Endothelial cell of umbilical vein (primary cell): ENCODE measurements around the gene AP3S1. TPM values are rescaled to one million over a fixed set of nuclear protein-coding genes. Genes with fewer than 3 reads are reported as not detected.

ENCODE experiments used
- BruUV-seq: library from RNA; stranded (reverse); fragments of 400-500 nt; replicated peaks from 2 replicates; lab custom pipeline; 2021; lab: Mats Ljungman, UMichigan
- CTCF ChIA-PET: fragments of 300-600, 350-600 bp; sonication (Branson Sonifier 250); formaldehyde crosslinking; loops from one replicate; lab custom pipeline; 2021; ENCODE audit warnings: antibody characterized with exemption, inconsistent platforms; lab: Charles Lee
- POLR2A ChIA-PET: fragments of 300-600, 350-600 bp; sonication (Branson Sonifier 250); formaldehyde crosslinking; loops from one replicate; lab custom pipeline; 2021; ENCODE audit warnings: antibody characterized with exemption, inconsistent platforms; lab: Charles Lee
- DNase-seq: peaks from one replicate; pipeline ENCODE4 v3.0.0-alpha.2; 2011; ENCODE audit warnings: low read depth, low spot score
- FAIRE-seq: peaks from 2 replicates; lab custom pipeline; 2011; peaks lifted over from hg19 to GRCh38; lab: Jason Lieb, UNC
- H2AFZ ChIP-seq: 2 replicates; pipeline ENCODE4 v1.6.0; 2012; ENCODE audit warnings: low read depth, low read length, control low read depth, inconsistent platforms
- H3K27ac ChIP-seq: 2 replicates; pipeline ENCODE4 v1.5.1; 2011; ENCODE audit warnings: low read depth, mild to moderate bottlenecking, control low read depth, low read length, moderate library complexity; ENCODE audit not compliant: insufficient read depth
- H3K27me3 ChIP-seq, 2 experiments: 2 replicates each; pipeline versions ENCODE4 v1.6.0 to v1.6.1; 2011; ENCODE audit warnings: low read length in 2 of 2, mixed read lengths in 1 of 2; ENCODE audit not compliant: control insufficient read depth in 2 of 2, insufficient read depth in 2 of 2
- H3K36me3 ChIP-seq, 2 experiments: 2 replicates in 1 of 2; 3 replicates in 1 of 2; pipeline ENCODE4 v1.5.1; 2011; ENCODE audit warnings: low read length in 2 of 2, mild to moderate bottlenecking in 1 of 2, moderate library complexity in 1 of 2; ENCODE audit not compliant: control insufficient read depth in 2 of 2, insufficient read depth in 2 of 2; ENCODE audit errors: extremely low read depth in 1 of 2
- H3K4me1 ChIP-seq: 3 replicates; pipeline ENCODE4 v1.5.1; 2011; ENCODE audit warnings: mild to moderate bottlenecking, low read length; ENCODE audit not compliant: control insufficient read depth, insufficient read depth; ENCODE audit errors: extremely low read depth
- H3K4me2 ChIP-seq: 2 replicates; pipeline ENCODE4 v1.6.1; 2011; ENCODE audit warnings: low read length, control low read depth, mixed read lengths; ENCODE audit not compliant: insufficient read depth
- H3K4me3 ChIP-seq, 3 experiments: fragments of 200-600 bp in 1 of 3; sonication (generic), shearing (Covaris generic) in 1 of 3; replicated peaks in 1 of 3; 2 replicates each; pipeline ENCODE4 v1.5.1; 2011 to 2016; ENCODE audit warnings: control low read depth in 3 of 3, low read length in 3 of 3, mild to moderate bottlenecking in 2 of 3, inconsistent platforms in 1 of 3, low read depth in 1 of 3, moderate library complexity in 1 of 3; ENCODE audit not compliant: insufficient read depth in 1 of 3
- H3K79me2 ChIP-seq: 2 replicates; pipeline ENCODE4 v1.6.0; 2012; ENCODE audit warnings: low read length, inconsistent platforms; ENCODE audit not compliant: control insufficient read depth, insufficient read depth
- H3K9ac ChIP-seq: replicated peaks from 2 replicates; pipeline ENCODE3; 2011; ENCODE audit warnings: low read length, control low read depth; ENCODE audit not compliant: insufficient read depth; ENCODE audit errors: extremely low read depth
- H3K9me1 ChIP-seq: replicated peaks from 3 replicates; pipeline ENCODE4 v1.6.0; 2011; ENCODE audit warnings: mild to moderate bottlenecking, low read length; ENCODE audit not compliant: control insufficient read depth, insufficient read depth; ENCODE audit errors: extremely low read depth
- H3K9me3 ChIP-seq: replicated peaks from 2 replicates; pipeline ENCODE4 v1.5.1; 2012; ENCODE audit warnings: low read length, inconsistent platforms; ENCODE audit not compliant: control insufficient read depth, insufficient read depth
- H4K20me1 ChIP-seq: replicated peaks from 2 replicates; pipeline ENCODE3; 2011; ENCODE audit warnings: mild to moderate bottlenecking, low read length; ENCODE audit not compliant: control insufficient read depth, insufficient read depth; ENCODE audit errors: extremely low read depth
- EZH2 ChIP-seq: IDR thresholded peaks from 2 replicates; pipeline ENCODE4 v1.6.1; 2012; ENCODE audit warnings: borderline replicate concordance, low read depth, mild to moderate bottlenecking, moderate library complexity, low read length, inconsistent platforms; ENCODE audit not compliant: severe bottlenecking
- FOS ChIP-seq: IDR thresholded peaks from 2 replicates; pipeline ENCODE4 v1.6.1; 2011; ENCODE audit warnings: mild to moderate bottlenecking, low read length, moderate library complexity, borderline replicate concordance; ENCODE audit not compliant: insufficient read depth
- GATA2 ChIP-seq: IDR thresholded peaks from 2 replicates; pipeline ENCODE4 v1.7.0; 2011; ENCODE audit warnings: low read depth, mild to moderate bottlenecking, moderate library complexity, mixed read lengths, low read length; ENCODE audit not compliant: insufficient read length, insufficient read depth
- JUN ChIP-seq: IDR thresholded peaks from 2 replicates; pipeline ENCODE4 v1.6.1; 2011; ENCODE audit warnings: borderline replicate concordance, low read depth; ENCODE audit not compliant: insufficient read length, insufficient read depth
- MYC ChIP-seq: IDR thresholded peaks from one replicate; pipeline ENCODE4 v1.6.1; 2011; ENCODE audit warnings: mild to moderate bottlenecking, low read depth, low read length
- POLR2A ChIP-seq: IDR thresholded peaks from 2 replicates; pipeline ENCODE4 v1.6.1; 2012; ENCODE audit warnings: low read depth, mild to moderate bottlenecking, control low read depth, low read length
- POLR2AphosphoS5 ChIP-seq: IDR thresholded peaks from 2 replicates; pipeline ENCODE4 v1.6.1; 2012; ENCODE audit warnings: low read depth, mild to moderate bottlenecking, control low read depth, low read length, moderate library complexity; ENCODE audit not compliant: insufficient read depth
- dilution Hi-C: fragments of 300-500 bp; cut with MboI; formaldehyde crosslinking; loops from one replicate; pipeline ENCODE4 v1.15.0; 2019; ENCODE audit warnings: low sequenced_read_pairs; ENCODE audit not compliant: extremely low pct_ligation_motif_present
- intact Hi-C: fragments of 100-400 bp; cut with micrococcal nuclease; formaldehyde crosslinking; loops from one replicate; pipeline ENCODE4 v1.10.0; 2022
- polyA plus RNA-seq, 4 experiments: library from polyadenylated mRNA; depleted of rRNA in 3 of 4; stranded (reverse) in 3 of 4; unstranded in 1 of 4; fragments of >200 nt; gene quantifications; 2 replicates each; pipeline versions ENCODE4 v1.2.1 to v1.2.3, GENCODE V29; 2011 to 2012; ENCODE audit warnings: missing spikeins in 1 of 4
- total RNA-seq: library from RNA; stranded (reverse); gene quantifications from 2 replicates; pipeline ENCODE4 v1.2.3, GENCODE V29; 2021
- TF ChIP-seq, protein P1 (sequence below), 2 donors: IDR thresholded peaks; 1 replicate in 1 of 2; 2 replicates in 1 of 2; pipeline ENCODE4 v1.5.1; 2011; ENCODE audit warnings: low read length in 2 of 2, mild to moderate bottlenecking in 2 of 2, moderate library complexity in 2 of 2, control low read depth in 1 of 2, inconsistent platforms in 1 of 2, low read depth in 1 of 2; ENCODE audit not compliant: insufficient read depth in 1 of 2; ENCODE audit errors: extremely low read depth in 1 of 2
- TF ChIP-seq, protein P2 (sequence below): IDR thresholded peaks from 2 replicates; pipeline ENCODE4 v1.6.1; 2011; ENCODE audit not compliant: insufficient read depth, insufficient read length

Gene AP3S1
- total and polyA plus RNA-seq, 2 donors (not counting 3 experiments of a cell fraction or from before 2014, with no cell fraction given) = 26.5 to 85.7 TPM

- ChIA-PET POLR2A (no interaction called here), CTCF (no interaction called here)
- no peak for FAIRE-seq
Observed at GRCh38 chr5:115849258-115849798, 7.6 kb downstream of the AP3S1 start.

More at GRCh38 chr5:115849258-115849798, 7.6 kb downstream of the AP3S1 start:
- Histone ChIP-seq H3K9ac (no peak overlapping the region), H3K36me3 (no peaks in the 10 kb centered on the region), H2AFZ (no peak overlapping the region), H3K4me1 (peaks cover 5% of the 10 kb centered on the region), H3K4me3 (no peak overlapping the region), H3K4me2 (no peak overlapping the region), H3K27me3 (no peaks in the 10 kb centered on the region), H3K79me2 (peaks cover 75% of the 10 kb centered on the region), H4K20me1 (peaks cover 5% of the 10 kb centered on the region), H3K27ac (no peak overlapping the region), H3K9me1 (no peaks in the 10 kb centered on the region), H3K9me3 (no peaks in the 10 kb centered on the region)
- BruUV-seq = no TSS peak
- dilution Hi-C loops (no loop called here), intact Hi-C loops (loop anchor here (10.0 kb wide), 1 partner anchor 675 kb away; no protein-coding TSS in a partner anchor)
- no peak for DNase-seq
- TF ChIP-seq EZH2 (no peak), JUN (no peak), POLR2AphosphoS5 (no peak), GATA2 (no peak), MYC (no peak), FOS (no peak), POLR2A (no peak)
- TF ChIP-seq, protein P1, sequence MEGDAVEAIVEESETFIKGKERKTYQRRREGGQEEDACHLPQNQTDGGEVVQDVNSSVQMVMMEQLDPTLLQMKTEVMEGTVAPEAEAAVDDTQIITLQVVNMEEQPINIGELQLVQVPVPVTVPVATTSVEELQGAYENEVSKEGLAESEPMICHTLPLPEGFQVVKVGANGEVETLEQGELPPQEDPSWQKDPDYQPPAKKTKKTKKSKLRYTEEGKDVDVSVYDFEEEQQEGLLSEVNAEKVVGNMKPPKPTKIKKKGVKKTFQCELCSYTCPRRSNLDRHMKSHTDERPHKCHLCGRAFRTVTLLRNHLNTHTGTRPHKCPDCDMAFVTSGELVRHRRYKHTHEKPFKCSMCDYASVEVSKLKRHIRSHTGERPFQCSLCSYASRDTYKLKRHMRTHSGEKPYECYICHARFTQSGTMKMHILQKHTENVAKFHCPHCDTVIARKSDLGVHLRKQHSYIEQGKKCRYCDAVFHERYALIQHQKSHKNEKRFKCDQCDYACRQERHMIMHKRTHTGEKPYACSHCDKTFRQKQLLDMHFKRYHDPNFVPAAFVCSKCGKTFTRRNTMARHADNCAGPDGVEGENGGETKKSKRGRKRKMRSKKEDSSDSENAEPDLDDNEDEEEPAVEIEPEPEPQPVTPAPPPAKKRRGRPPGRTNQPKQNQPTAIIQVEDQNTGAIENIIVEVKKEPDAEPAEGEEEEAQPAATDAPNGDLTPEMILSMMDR (IDR thresholded peaks at IDR 0.05; ENCODE audit: extremely low read depth in 1 of 2, insufficient read depth in 1 of 2, low read depth in 1 of 2, low read length in 2 of 2) = no peak
- TF ChIP-seq, protein P2, sequence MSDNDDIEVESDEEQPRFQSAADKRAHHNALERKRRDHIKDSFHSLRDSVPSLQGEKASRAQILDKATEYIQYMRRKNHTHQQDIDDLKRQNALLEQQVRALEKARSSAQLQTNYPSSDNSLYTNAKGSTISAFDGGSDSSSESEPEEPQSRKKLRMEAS = no peak
